ENCODE data around the gene BDP1.
"Not testable (repeated sequence)": the region's sequence is repeated elsewhere in the genome, so short reads cannot be mapped to it uniquely, and the experiment has no call there.

The BDP1 gene

DNA sequence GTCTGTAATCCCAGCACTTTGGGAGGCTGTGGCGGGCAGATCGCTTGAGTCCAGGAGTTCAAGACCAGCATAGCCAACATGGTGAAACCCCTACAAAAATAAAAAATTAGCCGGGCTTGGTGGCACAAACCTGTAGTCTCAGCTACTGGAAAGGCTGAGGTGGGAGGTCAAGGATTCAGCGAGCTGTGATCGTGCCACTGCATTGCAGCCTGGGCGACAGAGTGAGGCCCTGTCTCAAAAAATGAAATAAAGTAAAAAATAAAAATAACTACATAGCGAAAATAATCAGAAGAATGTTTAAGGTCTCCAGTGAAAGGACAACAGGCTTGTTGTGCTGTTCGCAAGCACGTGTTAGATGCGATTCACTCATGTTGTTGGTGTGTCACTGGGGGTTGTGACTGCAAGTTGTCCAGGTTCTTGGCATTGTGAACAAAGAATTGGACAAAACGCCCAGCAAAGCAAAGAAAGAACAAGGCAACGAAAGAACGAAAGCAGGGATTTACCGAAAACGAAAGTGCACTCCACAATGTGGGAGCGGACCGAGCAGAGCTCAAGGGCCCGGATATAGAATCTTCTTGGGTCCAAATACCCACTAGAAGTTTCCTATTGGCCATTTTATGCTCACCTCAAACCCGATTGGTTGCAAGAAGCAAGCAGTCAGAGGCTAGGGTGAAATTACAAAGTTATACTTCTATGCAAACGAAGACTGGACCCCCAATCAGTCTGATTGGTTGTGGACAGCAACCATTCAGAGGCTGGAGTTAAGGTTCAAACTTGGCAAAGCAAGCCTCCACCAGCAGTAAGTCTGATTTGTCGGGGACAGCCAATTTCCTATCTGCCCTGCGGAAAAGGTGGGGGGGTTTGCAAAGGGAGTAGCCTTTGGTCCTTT lies 130.8 kb downstream of the BDP1 start:
- H3K9ac ChIP-seq (ENCODE audit: low read length), result peak overlapping the region; percentile 68
- H3K4me3 ChIP-seq (ENCODE audit: low read length), result peak overlapping the region; percentile 59
- H3K27me3 ChIP-seq (ENCODE audit: control insufficient read depth, insufficient read depth, low read length), result no peaks in the 10 kb centered on the region
- peaks cover 13% of the 10 kb centered on the region for H3K4me1 ChIP-seq (ENCODE audit: control insufficient read depth, insufficient read depth, low read length)
- no peaks in the 10 kb centered on the region for H3K9me3 ChIP-seq (ENCODE audit: control insufficient read depth, low read length)
- H3K36me3 ChIP-seq (ENCODE audit: control insufficient read depth, insufficient read depth, low read length), result no peaks in the 10 kb centered on the region

DNA sequence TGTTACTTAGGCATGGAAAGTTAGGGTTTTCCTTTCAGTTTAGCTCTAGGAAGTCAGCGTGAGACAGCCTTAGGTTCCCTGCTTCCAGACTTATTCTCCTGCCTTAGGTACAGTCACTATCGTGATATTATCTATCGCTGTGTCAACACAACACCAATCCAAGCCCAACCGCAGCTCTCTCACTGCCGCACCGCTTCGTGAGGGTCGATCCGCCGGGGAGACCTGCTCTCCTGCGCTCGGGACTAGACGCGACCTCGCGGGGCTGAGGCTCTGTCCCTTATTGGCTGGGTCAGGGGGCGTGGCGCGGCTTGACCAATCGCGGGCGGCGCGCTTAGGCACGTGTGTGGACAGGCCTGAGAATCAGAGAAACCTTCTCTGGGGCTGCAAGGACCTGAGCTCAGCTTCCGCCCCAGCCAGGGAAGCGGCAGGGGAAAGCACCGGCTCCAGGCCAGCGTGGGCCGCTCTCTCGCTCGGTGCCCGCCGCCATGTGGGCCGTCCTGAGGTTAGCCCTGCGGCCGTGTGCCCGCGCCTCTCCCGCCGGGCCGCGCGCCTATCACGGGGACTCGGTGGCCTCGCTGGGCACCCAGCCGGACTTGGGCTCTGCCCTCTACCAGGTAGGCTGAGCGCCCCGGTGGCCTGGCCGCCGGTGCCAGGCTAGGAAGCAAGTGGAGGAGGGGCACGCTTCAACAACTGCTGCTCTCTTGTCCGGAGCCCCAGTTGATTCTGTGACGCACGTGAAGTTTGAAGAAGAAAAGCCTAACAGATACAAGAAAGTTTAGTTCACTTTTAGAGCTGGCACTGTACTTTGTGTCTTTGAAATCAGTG lies 131.7 kb downstream of the BDP1 start, which contains the start of gene MCCC2:
TSS of gene MCCC2 (plus strand) at position 400 of the 825 bp plus-strand sequence. CDS start at position 486, 86 bp downstream.
- H3K36me3 ChIP-seq (ENCODE audit: control insufficient read depth, insufficient read depth, low read length), result no peaks in the 10 kb centered on the region
- peaks cover 13% of the 10 kb centered on the region for H3K4me1 ChIP-seq (ENCODE audit: control insufficient read depth, insufficient read depth, low read length)
- no peaks in the 10 kb centered on the region for H3K27me3 ChIP-seq (ENCODE audit: control insufficient read depth, insufficient read depth, low read length)
- H3K9me3 ChIP-seq (ENCODE audit: control insufficient read depth, low read length), result no peaks in the 10 kb centered on the region
- peak within 1 kb of the TSS; percentile 68 for H3K9ac ChIP-seq (ENCODE audit: low read length)
- peak within 1 kb of the TSS; percentile 59 for H3K4me3 ChIP-seq (ENCODE audit: low read length)

GRCh38 chr5:71587766-71588532 lies 132.5 kb downstream of the BDP1 start:
- no peaks in the 10 kb centered on the region for H3K36me3 ChIP-seq (ENCODE audit: control insufficient read depth, insufficient read depth, low read length)
- no peaks in the 10 kb centered on the region for H3K27me3 ChIP-seq (ENCODE audit: control insufficient read depth, insufficient read depth, low read length)
- H3K4me3 ChIP-seq (ENCODE audit: low read length), result peak overlapping the region; percentile 59
- H3K4me1 ChIP-seq (ENCODE audit: control insufficient read depth, insufficient read depth, low read length), result peaks cover 13% of the 10 kb centered on the region
- peak overlapping the region; percentile 68 for H3K9ac ChIP-seq (ENCODE audit: low read length)
- no peaks in the 10 kb centered on the region for H3K9me3 ChIP-seq (ENCODE audit: control insufficient read depth, low read length)

DNA sequence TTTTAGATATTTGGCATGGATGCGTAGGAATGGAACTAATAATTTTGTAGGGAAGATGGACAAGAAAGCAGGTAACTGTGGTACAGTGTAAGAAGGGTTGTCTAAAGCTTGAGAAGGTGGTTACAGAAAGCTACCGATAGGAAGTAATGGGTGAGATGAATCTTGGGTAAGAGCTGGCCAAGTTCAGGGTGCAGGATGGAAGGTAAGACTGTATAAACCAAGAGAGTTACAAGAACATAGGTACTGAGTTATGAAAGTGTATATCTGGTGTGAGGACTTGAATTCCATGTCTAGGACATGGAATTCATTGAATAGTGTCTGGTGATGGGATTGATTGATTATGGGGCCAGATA lies 133.1 kb downstream of the BDP1 start:
- Histone ChIP-seq H3K9ac (ENCODE audit: low read length) (no peak overlapping the region), H3K4me3 (ENCODE audit: low read length) (peak overlapping the region; percentile 12), H3K27me3 (ENCODE audit: control insufficient read depth, insufficient read depth, low read length) (no peaks in the 10 kb centered on the region), H3K9me3 (ENCODE audit: control insufficient read depth, low read length) (no peaks in the 10 kb centered on the region), H3K4me1 (ENCODE audit: control insufficient read depth, insufficient read depth, low read length) (peaks cover 13% of the 10 kb centered on the region), H3K36me3 (ENCODE audit: control insufficient read depth, insufficient read depth, low read length) (no peaks in the 10 kb centered on the region)

DNA sequence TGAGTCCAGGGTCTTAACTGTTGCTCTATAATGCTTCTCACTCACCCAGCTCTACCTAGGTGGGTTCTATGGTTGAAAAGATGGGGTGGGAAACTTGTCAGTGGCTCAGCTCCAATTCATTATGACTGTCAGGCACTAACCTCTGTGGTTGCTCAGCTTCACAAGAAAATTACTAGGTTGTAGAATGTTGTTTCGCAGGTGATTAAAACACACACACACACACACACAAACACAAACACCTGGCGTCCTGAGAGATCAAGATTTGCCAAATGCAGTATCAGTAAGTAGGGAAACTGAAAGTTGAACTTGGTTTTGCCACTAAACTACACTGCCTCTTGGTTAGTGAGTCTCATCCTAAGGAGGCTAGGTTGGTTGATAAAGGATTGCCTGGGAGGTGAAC lies 134.5 kb downstream of the BDP1 start:
- H3K4me3 ChIP-seq (ENCODE audit: low read length), result no peak overlapping the region
- H3K9me3 ChIP-seq (ENCODE audit: control insufficient read depth, low read length), result no peaks in the 10 kb centered on the region
- H3K27me3 ChIP-seq (ENCODE audit: control insufficient read depth, insufficient read depth, low read length), result no peaks in the 10 kb centered on the region

GRCh38 chr5:71591100-71591499 lies 135.6 kb downstream of the BDP1 start:
- H3K27me3 ChIP-seq (ENCODE audit: control insufficient read depth, insufficient read depth, low read length), result no peaks in the 10 kb centered on the region
- peaks cover 13% of the 10 kb centered on the region for H3K4me1 ChIP-seq (ENCODE audit: control insufficient read depth, insufficient read depth, low read length)
- H3K4me3 ChIP-seq (ENCODE audit: low read length), result no peak overlapping the region
- H3K9ac ChIP-seq (ENCODE audit: low read length), result no peak overlapping the region
- no peaks in the 10 kb centered on the region for H3K9me3 ChIP-seq (ENCODE audit: control insufficient read depth, low read length)
- no peaks in the 10 kb centered on the region for H3K36me3 ChIP-seq (ENCODE audit: control insufficient read depth, insufficient read depth, low read length)

More for the DNA sequence above, 134.5 kb downstream of the BDP1 start:
- Histone ChIP-seq H3K9ac (ENCODE audit: low read length) (no peak overlapping the region), H3K4me1 (ENCODE audit: control insufficient read depth, insufficient read depth, low read length) (peaks cover 13% of the 10 kb centered on the region), H3K36me3 (ENCODE audit: control insufficient read depth, insufficient read depth, low read length) (no peaks in the 10 kb centered on the region)

GRCh38 chr5:71596169-71596568 lies 140.7 kb downstream of the BDP1 start:
- no peak overlapping the region for H3K9ac ChIP-seq (ENCODE audit: low read length)
- no peaks in the 10 kb centered on the region for H3K36me3 ChIP-seq (ENCODE audit: control insufficient read depth, insufficient read depth, low read length)
- H3K4me3 ChIP-seq (ENCODE audit: low read length), result no peak overlapping the region
- H3K27me3 ChIP-seq (ENCODE audit: control insufficient read depth, insufficient read depth, low read length), result no peaks in the 10 kb centered on the region
- peaks cover 8% of the 10 kb centered on the region for H3K4me1 ChIP-seq (ENCODE audit: control insufficient read depth, insufficient read depth, low read length)
- no peaks in the 10 kb centered on the region for H3K9me3 ChIP-seq (ENCODE audit: control insufficient read depth, low read length)

DNA sequence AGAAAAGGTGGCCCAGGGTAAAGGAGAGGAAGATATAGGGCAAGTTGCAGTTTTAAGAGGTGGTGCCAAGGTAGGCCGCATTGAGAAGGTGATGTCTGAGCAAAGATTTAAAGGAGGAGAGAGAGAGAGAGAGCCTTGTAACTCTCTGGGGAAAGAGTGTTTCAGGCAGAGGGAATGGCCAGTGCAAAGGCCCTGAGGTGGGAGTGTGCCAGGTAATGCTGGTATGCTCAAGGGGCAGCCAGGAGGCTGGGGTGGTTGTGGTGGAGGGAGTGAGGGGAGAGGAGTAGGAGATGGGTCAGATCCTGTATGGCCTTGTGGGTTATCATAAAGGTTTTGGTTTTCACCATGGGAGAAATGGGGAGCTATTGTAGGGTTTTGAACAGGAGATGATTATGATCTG lies 141.6 kb downstream of the BDP1 start:
- Histone ChIP-seq H3K9me3 (ENCODE audit: control insufficient read depth, low read length) (no peaks in the 10 kb centered on the region), H3K9ac (ENCODE audit: low read length) (no peak overlapping the region), H3K4me1 (ENCODE audit: control insufficient read depth, insufficient read depth, low read length) (peaks cover 9% of the 10 kb centered on the region), H3K36me3 (ENCODE audit: control insufficient read depth, insufficient read depth, low read length) (no peaks in the 10 kb centered on the region), H3K27me3 (ENCODE audit: control insufficient read depth, insufficient read depth, low read length) (no peaks in the 10 kb centered on the region), H3K4me3 (ENCODE audit: low read length) (no peak overlapping the region)

DNA sequence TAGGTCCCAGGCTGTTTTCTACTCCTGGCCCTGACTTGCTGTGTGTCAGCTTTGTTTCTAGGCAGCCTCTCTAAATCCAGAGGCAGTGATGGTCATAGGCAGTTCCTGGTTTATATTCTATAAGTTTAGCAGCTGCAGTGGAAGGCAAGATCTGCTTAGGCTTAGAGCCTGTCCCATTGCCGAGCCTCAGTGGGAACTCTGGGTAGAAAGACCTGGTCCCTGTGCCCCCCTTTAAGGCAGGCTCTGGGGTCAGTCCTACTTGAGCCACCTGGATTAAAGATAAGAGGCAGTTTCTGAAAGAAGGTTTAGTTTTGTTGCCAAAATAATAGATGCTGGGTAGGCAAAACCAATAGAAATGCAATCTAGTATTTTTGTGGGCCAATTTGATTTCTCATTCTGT lies 145.3 kb downstream of the BDP1 start:
- no peaks in the 10 kb centered on the region for H3K27me3 ChIP-seq (ENCODE audit: control insufficient read depth, insufficient read depth, low read length)

GRCh38 chr5:71601222-71602026 lies 146.0 kb downstream of the BDP1 start:
- no peaks in the 10 kb centered on the region for H3K36me3 ChIP-seq (ENCODE audit: control insufficient read depth, insufficient read depth, low read length)
- peaks cover 9% of the 10 kb centered on the region for H3K4me1 ChIP-seq (ENCODE audit: control insufficient read depth, insufficient read depth, low read length)
- H3K27me3 ChIP-seq (ENCODE audit: control insufficient read depth, insufficient read depth, low read length), result no peaks in the 10 kb centered on the region
- no peak overlapping the region for H3K9ac ChIP-seq (ENCODE audit: low read length)
- H3K4me3 ChIP-seq (ENCODE audit: low read length), result no peak overlapping the region
- no peaks in the 10 kb centered on the region for H3K9me3 ChIP-seq (ENCODE audit: control insufficient read depth, low read length)

More for the DNA sequence above, 145.3 kb downstream of the BDP1 start:
- Histone ChIP-seq H3K9ac (ENCODE audit: low read length) (no peak overlapping the region), H3K4me1 (ENCODE audit: control insufficient read depth, insufficient read depth, low read length) (peaks cover 9% of the 10 kb centered on the region), H3K9me3 (ENCODE audit: control insufficient read depth, low read length) (no peaks in the 10 kb centered on the region), H3K36me3 (ENCODE audit: control insufficient read depth, insufficient read depth, low read length) (no peaks in the 10 kb centered on the region), H3K4me3 (ENCODE audit: low read length) (no peak overlapping the region)

GRCh38 chr5:71609916-71610315 lies 154.5 kb downstream of the BDP1 start:
- H3K27me3 ChIP-seq (ENCODE audit: control insufficient read depth, insufficient read depth, low read length); H3K4me1 ChIP-seq (ENCODE audit: control insufficient read depth, insufficient read depth, low read length); H3K36me3 ChIP-seq (ENCODE audit: control insufficient read depth, insufficient read depth, low read length); H3K9ac ChIP-seq (ENCODE audit: low read length); H3K9me3 ChIP-seq (ENCODE audit: control insufficient read depth, low read length); H3K4me3 ChIP-seq (ENCODE audit: low read length): not testable (repeated sequence)

All from mucosa of stomach (tissue), 1 donor.